ENCODE measurements around the gene PAPPA2.

Gene PAPPA2

GRCh38 chr1:176515310-176515709 is 52.3 kb downstream of the PAPPA2 start:
- no peak overlapping the region for H3K4me3 ChIP-seq (ENCODE audit: low read depth, low read length)
- ChIA-PET CTCF (no interaction called here), POLR2A (no interaction called here)
- no peak for DNase-seq (ENCODE audit: low read depth, low spot score)
- TF ChIP-seq CTCF (IDR thresholded peaks at IDR 0.05; ENCODE audit: insufficient read depth, low read length, missing control alignments) = no peak

- ChIA-PET CTCF (no interaction called here), POLR2A (no interaction called here)
- DNase-seq (ENCODE audit: low read depth, low spot score) = no peak
- H3K4me3 ChIP-seq (ENCODE audit: low read depth, low read length) = no peak overlapping the region
- no peak for TF ChIP-seq CTCF (IDR thresholded peaks at IDR 0.05; ENCODE audit: insufficient read depth, low read length, missing control alignments)
These were observed 54.5 kb downstream of the PAPPA2 start for GRCh38 chr1:176517484-176517883.

- POLR2A ChIA-PET = no interaction called here
- no peak overlapping the region for H3K4me3 ChIP-seq (ENCODE audit: low read depth, low read length)
- DNase-seq (ENCODE audit: low read depth, low spot score) = no peak
- CTCF ChIA-PET = interaction anchor here (1.1 kb wide), 1 partner anchor 12 kb away, joined by 4 read pairs; no protein-coding TSS in a partner anchor
- no peak for TF ChIP-seq CTCF (IDR thresholded peaks at IDR 0.05; ENCODE audit: insufficient read depth, low read length, missing control alignments)
These were observed 58.2 kb downstream of the PAPPA2 start for GRCh38 chr1:176521211-176521610.

- no peak for DNase-seq (ENCODE audit: low read depth, low spot score)
- ChIA-PET CTCF (no interaction called here), POLR2A (no interaction called here)
- no peak overlapping the region for H3K4me3 ChIP-seq (ENCODE audit: low read depth, low read length)
- no peak for TF ChIP-seq CTCF (IDR thresholded peaks at IDR 0.05; ENCODE audit: insufficient read depth, low read length, missing control alignments)
These were observed 59.4 kb downstream of the PAPPA2 start for GRCh38 chr1:176522310-176522845.

GRCh38 chr1:176529395-176530090 is 66.6 kb downstream of the PAPPA2 start:
- ChIA-PET CTCF (no interaction called here), POLR2A (no interaction called here)
- TF ChIP-seq CTCF (IDR thresholded peaks at IDR 0.05; ENCODE audit: insufficient read depth, low read length, missing control alignments) = no peak
- no peak overlapping the region for H3K4me3 ChIP-seq (ENCODE audit: low read depth, low read length)
- no peak for DNase-seq (ENCODE audit: low read depth, low spot score)

GRCh38 chr1:176531036-176531435 is 68.1 kb downstream of the PAPPA2 start:
- no peak for DNase-seq (ENCODE audit: low read depth, low spot score)
- TF ChIP-seq CTCF (IDR thresholded peaks at IDR 0.05; ENCODE audit: insufficient read depth, low read length, missing control alignments) = no peak
- ChIA-PET POLR2A (no interaction called here), CTCF (no interaction called here)
- H3K4me3 ChIP-seq (ENCODE audit: low read depth, low read length) = no peak overlapping the region

Measured in AG04449 (cell line).